Loucy (cell line): ENCODE measurements around the gene PPP1R18.

ENCODE experiments used
- CTCF ChIP-seq: fragments of 200-600 bp; sonication (generic); conservative IDR thresholded peaks from 2 replicates; pipeline ENCODE4 v1.5.1; 2014; ENCODE audit warnings: mild to moderate bottlenecking, antibody characterized with exemption, low read length
- EZH2phosphoT487 ChIP-seq: fragments of 200-600 bp; IDR thresholded peaks from 2 replicates; pipeline ENCODE4 v1.6.1; 2018; ENCODE audit warnings: antibody characterized with exemption, mild to moderate bottlenecking, moderate library complexity, borderline replicate concordance

- no peak for TF ChIP-seq CTCF
- TF ChIP-seq EZH2phosphoT487 = no peak
Measured at GRCh38 chr6:30703011-30703410, 16.6 kb upstream of the PPP1R18 start.
